ENCODE measurements around the gene TEF.

The TEF gene

GRCh38 chr22:41381329-41382097 lies at the start of gene TEF:
Gene TEF (plus strand): TSS chr22:41381942. CDS start chr22:41382045, 103 bp downstream.
- DNase-seq, result peak; percentile 98

- DNase-seq, result no peak
Observed at GRCh38 chr22:41332217-41332939, 49.4 kb upstream of the TEF start.

GRCh38 chr22:41333806-41334205 lies 47.9 kb upstream of the TEF start:
- DNase-seq, result no peak

- DNase-seq, result no peak
Observed at GRCh38 chr22:41334215-41334614, 47.5 kb upstream of the TEF start.

GRCh38 chr22:41334951-41335635 lies 46.6 kb upstream of the TEF start:
- DNase-seq, result no peak

GRCh38 chr22:41338614-41339212 lies 43.0 kb upstream of the TEF start:
- DNase-seq, result no peak

GRCh38 chr22:41339823-41340222 lies 41.9 kb upstream of the TEF start:
- no peak for DNase-seq

- DNase-seq, result no peak
Observed at GRCh38 chr22:41340357-41340756, 41.4 kb upstream of the TEF start.

GRCh38 chr22:41341012-41341411 lies 40.7 kb upstream of the TEF start:
- no peak for DNase-seq

- DNase-seq, result peak; percentile 61
Observed at GRCh38 chr22:41341990-41342389, 39.8 kb upstream of the TEF start.

- DNase-seq, result no peak
Observed at GRCh38 chr22:41343300-41343699, 38.4 kb upstream of the TEF start.

GRCh38 chr22:41343717-41344116 lies 38.0 kb upstream of the TEF start:
- no peak for DNase-seq

GRCh38 chr22:41344189-41344788 lies 37.5 kb upstream of the TEF start:
- DNase-seq, result no peak

- DNase-seq, result no peak
Observed at GRCh38 chr22:41345807-41346335, 35.9 kb upstream of the TEF start.

- DNase-seq, result no peak
Observed at GRCh38 chr22:41347066-41347859, 34.5 kb upstream of the TEF start.

- no peak for DNase-seq
Observed at GRCh38 chr22:41348964-41349484, 32.7 kb upstream of the TEF start.

- DNase-seq, result no peak
Observed at GRCh38 chr22:41350087-41350486, 31.7 kb upstream of the TEF start.

GRCh38 chr22:41351011-41351410 lies 30.7 kb upstream of the TEF start:
- DNase-seq, result no peak

GRCh38 chr22:41352058-41352457 lies 29.7 kb upstream of the TEF start:
- no peak for DNase-seq

- DNase-seq, result no peak
Observed at GRCh38 chr22:41353862-41354575, 27.7 kb upstream of the TEF start.

- no peak for DNase-seq
Observed at GRCh38 chr22:41354979-41355378, 26.8 kb upstream of the TEF start.

All from activated CD4-positive, alpha-beta T cell treated with anti-CD3 and anti-CD28 coated beads, Interleukin-2, Interleukin-6, amounts not matched to agents 100 ng/mL and 50 ng/mL, durations not matched to agents 16 hours and 8 hours (primary cell).